Epithelial cell of esophagus (primary cell): ENCODE measurements around the gene ATG7.

ENCODE experiments used
- DNase-seq: peaks from one replicate; pipeline ENCODE4 v3.0.0; 2010; ENCODE audit warnings: low read depth
- H3K4me3 ChIP-seq: 2 replicates; pipeline ENCODE4 v1.5.1; 2011; ENCODE audit warnings: mild to moderate bottlenecking, low read length, control low read depth
- CTCF ChIP-seq: IDR thresholded peaks from 2 replicates; pipeline ENCODE4 v1.5.1; 2011; ENCODE audit warnings: low read depth, mild to moderate bottlenecking, low read length, control low read depth, inconsistent platforms; ENCODE audit not compliant: insufficient read depth; ENCODE audit errors: missing control alignments

ATG7 gene

GRCh38 chr3:11364181-11364580 lies 92.0 kb downstream of the ATG7 start:
- H3K4me3 ChIP-seq: no peak overlapping the region
- TF ChIP-seq CTCF: no peak
- DNase-seq: no peak

GRCh38 chr3:11367143-11367693 lies 95.0 kb downstream of the ATG7 start:
- H3K4me3 ChIP-seq: no peak overlapping the region
- no peak for TF ChIP-seq CTCF
- DNase-seq: peak; percentile 54

GRCh38 chr3:11370191-11370590 lies 98.0 kb downstream of the ATG7 start:
- no peak for DNase-seq
- no peak overlapping the region for H3K4me3 ChIP-seq
- no peak for TF ChIP-seq CTCF

- no peak for DNase-seq
- H3K4me3 ChIP-seq: no peak overlapping the region
- no peak for TF ChIP-seq CTCF
These were observed 98.8 kb downstream of the ATG7 start for GRCh38 chr3:11370966-11371365.

GRCh38 chr3:11371747-11372146 lies 99.5 kb downstream of the ATG7 start:
- no peak for DNase-seq
- no peak for TF ChIP-seq CTCF
- H3K4me3 ChIP-seq: no peak overlapping the region

- no peak overlapping the region for H3K4me3 ChIP-seq
- no peak for TF ChIP-seq CTCF
- DNase-seq: no peak
These were observed 101.0 kb downstream of the ATG7 start for GRCh38 chr3:11373235-11373634.

GRCh38 chr3:11373654-11374053 lies 101.5 kb downstream of the ATG7 start:
- no peak overlapping the region for H3K4me3 ChIP-seq
- no peak for DNase-seq
- TF ChIP-seq CTCF: no peak
